Left cardiac atrium (tissue), 4 donors: ENCODE data around the gene TMTC2. TPM values are rescaled to one million over a fixed set of nuclear protein-coding genes. Genes with fewer than 3 reads are reported as not detected.

Source experiments
- ATAC-seq, 2 donors: fragments of 200-7000 bp; cut with Tn5 transposase; one replicate each; pipeline ENCODE4 v1.9.1; 2020; ENCODE audit warnings: mild to moderate bottlenecking in 2 of 2, moderate library complexity in 2 of 2
- DNase-seq: peaks from one replicate; pipeline ENCODE4 v3.0.0-alpha.2; 2020
- intact Hi-C, 2 donors: fragments of 100-400 bp; cut with DNase I; formaldehyde crosslinking; loops; one replicate each; pipeline versions ENCODE4 v1.14.1 to v1.15.1; 2022 to 2023
- total RNA-seq, 2 donors: library from RNA; stranded (reverse); fragmentation: NEBNext Ultra II Directional; extraction: Animal tissue kit (Norgen Biotek cat#: 25700); gene quantifications; one replicate each; pipeline ENCODE4 v1.2.1, GENCODE V29; 2021
- donor health status: DM: no; HTN: yes; CAD: no.
- donor health status: DM: no; HTN: yes; CAD: no; lungs with severe emphysema.
- donor health status: DM: yes; HTN: yes; CAD: no.
- donor health status: Dilated cardiomyopathy.

TMTC2 gene
- total RNA-seq, 2 donors from 2014 or later: 3.3 to 5.2 TPM

DNA sequence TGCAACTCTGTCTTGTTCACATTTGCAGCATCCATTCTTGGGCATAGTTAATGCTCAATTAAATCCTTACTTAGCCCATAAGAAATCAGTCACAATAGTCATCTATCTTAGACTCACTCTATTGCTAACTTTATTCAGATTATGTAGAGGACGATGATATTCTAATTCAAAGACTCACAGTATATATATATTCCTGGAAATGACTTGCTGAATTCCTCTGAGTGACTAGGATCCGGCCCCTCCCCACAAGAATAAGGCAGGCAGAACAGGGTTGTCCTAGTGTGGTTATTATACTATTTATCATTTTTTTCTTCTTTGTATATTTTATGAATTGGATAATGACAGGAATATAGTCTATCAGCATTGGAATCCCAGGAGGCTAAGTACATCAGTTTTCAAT lies 275.1 kb downstream of the TMTC2 start:
- no peak for DNase-seq
- no peak for ATAC-seq
- intact Hi-C loops: no loop called here

DNA sequence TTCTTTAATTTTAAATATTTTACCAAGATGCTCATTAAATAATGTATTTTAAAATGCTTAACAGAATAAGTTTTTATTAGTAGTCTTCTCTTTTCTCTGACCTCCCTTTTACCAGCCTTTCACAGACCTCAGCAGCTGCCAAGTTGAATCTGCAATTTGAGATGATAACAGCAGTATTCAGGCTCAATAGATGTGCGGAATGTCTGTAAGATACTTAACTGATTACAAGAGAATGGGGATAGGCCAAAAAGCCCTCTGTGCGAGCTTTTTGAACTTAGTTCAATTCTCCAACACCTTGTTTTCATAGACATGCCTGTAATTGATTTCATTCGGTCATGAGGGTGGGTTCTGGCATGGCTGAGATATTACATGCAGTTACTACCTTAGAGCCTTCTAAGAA lies 277.2 kb downstream of the TMTC2 start:
- no peak for ATAC-seq

DNA sequence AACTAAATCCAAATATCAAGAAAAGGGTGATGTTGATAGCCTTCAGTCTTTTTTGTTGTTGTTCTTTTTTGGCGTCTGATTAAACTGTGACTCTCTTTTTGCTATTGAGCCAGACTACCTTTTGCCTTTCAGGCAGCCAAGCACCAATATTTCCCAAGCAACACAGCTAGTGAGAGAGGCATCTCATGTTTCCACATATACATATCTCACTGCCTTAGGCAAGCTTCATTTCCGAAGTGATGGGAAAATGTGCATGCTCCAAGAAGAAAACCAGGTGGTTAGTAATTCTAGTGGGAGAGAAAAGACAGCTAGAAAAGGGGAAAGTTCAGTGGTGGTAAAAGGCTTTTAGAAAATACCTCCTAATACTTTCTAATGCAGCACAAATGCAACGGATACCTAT lies 277.7 kb downstream of the TMTC2 start:
- intact Hi-C loops: no loop called here
- no peak for DNase-seq
- no peak for ATAC-seq

More for the DNA sequence above, 277.2 kb downstream of the TMTC2 start:
- no peak for DNase-seq
- intact Hi-C loops: no loop called here

DNA sequence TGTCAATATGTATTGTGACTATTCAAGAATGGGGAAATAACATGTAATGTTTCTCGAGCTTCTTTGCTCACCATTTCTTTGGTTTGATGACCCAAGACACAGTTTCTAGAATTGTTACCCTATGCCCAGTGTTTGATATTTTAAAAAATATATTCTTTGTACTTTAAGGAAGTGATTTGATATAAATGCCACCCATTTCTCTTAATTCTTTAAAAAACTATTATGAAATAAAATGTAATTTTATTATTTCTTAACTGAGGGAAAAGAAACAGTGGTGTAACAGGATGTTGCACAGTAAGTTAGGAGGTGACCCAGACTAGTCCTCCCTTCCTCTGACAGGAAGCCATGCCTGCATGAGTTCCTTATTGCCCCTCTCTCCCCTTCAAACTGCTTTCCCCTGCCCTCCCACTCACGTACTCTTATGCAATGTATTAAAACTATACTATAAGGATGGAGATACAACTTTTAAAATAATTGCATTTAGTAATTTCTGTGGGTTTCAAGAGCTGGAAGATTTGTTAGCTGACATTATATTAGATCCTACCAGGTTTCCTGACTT lies 279.4 kb downstream of the TMTC2 start:
- intact Hi-C loops: no loop called here
- ATAC-seq: no peak
- no peak for DNase-seq

DNA sequence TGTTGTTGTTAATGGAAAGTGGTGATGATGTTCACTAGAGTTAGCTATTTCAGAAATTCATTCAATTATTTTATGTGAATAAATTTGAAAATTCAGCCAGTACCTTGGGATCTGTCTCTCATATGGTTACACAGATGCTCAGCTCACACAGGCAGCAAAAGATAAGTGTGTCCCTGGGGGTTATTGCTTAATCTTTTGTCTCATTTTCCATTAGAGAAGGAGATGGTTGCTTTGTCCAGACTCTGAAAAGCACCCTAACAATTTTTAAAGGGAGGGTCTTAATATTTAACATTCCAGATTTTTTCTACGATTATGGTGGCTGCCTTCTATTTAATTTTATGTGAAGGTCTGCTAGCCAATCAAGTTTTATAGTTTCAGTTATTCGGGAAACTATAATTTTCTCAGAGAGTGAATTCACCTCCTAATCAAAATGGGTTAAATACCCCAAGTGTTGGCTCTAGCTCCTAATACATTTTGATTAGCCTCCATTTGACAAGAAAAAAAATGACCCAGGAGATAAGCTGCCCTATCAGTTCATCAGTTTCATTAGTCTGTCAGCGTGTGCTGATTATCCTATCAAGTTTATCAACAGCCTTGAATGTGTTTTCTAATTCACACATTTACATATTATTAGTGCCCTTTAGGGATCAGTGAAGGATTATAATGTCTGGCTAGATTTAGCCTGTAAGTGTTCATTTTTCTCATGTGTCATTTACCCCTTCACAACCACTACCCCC lies 282.1 kb downstream of the TMTC2 start:
- intact Hi-C loops: no loop called here
- no peak for DNase-seq
- ATAC-seq: no peak

DNA sequence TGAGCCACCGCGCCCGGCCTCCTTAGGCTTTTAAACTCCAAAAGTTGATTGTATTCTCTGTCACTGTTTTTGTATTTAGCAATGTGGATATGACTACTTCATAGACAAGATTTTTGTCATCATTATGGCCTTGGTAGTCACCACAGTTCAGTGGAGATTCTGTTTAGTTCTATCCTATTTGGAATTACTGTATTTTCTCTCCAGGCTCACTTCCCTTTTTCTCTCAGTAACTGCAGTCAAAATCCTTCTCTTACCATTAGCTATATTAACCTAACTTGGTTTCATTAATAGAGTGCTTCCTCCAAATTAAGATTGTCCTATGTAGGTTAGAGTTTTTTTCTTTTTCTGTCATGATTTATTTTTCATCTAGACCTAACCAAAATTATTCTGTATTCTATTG lies 283.9 kb downstream of the TMTC2 start:
- ATAC-seq: no peak
- intact Hi-C loops: no loop called here
- DNase-seq: no peak

DNA sequence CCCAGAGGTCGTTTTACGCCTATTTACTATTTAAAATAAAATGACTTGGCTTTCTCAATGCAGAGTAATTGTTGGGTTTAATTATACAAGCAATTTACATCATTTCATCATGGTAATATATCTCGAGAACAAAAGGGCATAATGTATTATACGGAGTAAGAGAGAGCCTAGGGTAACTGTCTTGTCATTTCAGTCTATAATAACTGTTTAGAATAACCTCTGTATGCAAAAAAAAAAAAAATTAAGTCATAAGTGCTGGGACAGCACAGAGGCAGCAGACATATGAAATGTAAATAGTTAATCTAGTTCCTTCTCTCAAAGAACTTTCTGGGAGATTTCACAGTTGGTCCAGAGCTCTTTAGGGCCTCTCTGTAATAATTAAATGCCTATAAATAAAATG lies 284.9 kb downstream of the TMTC2 start:
- DNase-seq (no peak), ATAC-seq (no peak)
- intact Hi-C loops: no loop called here

DNA sequence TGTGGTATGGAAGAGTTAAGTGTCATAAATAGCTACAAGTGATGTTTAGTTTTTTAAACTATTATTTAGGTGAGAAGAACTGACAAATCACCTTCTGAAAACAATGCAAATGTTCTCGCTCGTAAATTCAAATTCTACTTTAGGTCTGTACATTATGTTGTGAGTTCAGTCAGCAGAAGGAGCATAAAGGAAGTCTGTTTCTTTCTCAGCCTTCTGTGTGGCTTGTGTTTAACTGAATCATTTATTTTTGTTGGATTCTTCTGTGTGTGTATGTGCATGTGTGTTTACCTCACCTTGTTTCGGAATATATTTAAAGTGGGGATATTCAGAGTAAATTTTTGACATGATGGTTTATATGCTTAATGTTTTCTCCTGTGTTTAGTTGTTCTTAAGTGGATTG lies 285.9 kb downstream of the TMTC2 start:
- intact Hi-C loops: no loop called here
- no peak for ATAC-seq
- DNase-seq: no peak

DNA sequence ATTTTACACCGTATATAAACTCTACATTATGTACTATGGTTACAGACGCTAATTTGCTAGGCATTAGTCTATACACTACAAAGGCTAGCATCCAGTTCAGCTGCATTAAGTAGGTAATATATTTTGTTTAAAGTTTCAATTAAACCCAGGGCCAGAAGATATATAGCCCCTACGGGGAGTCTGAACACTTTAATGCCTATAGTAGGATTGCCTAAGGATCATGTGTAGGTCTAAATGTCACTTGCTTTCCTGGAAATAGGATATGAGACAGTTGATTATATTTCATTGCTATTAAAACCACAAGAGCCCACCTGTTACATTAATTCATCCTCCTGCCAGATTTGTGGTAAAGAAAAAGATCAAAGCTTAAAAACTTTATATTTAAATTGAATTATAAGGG lies 286.9 kb downstream of the TMTC2 start:
- intact Hi-C loops: no loop called here
- DNase-seq (no peak), ATAC-seq (no peak)

DNA sequence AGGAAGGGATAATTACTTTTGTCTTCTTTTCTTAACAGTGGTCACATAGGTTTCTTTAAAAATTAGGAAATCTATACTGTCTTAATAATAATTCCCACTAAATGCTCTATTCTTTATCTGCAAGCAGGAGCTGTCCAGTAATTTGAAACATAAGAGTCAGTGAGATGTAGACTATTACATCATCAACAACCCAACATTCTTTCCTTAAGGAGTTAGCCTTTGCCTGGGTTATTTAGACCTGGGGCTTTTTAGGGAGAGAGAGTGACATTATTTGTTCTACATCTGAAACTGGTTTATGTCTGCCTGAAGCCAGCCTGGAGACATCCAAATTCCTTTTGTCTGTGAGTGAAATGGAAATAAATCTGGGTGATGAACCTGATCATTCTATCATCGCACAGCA lies 294.4 kb downstream of the TMTC2 start:
- intact Hi-C loops: no loop called here
- ATAC-seq: no peak
- DNase-seq: no peak

DNA sequence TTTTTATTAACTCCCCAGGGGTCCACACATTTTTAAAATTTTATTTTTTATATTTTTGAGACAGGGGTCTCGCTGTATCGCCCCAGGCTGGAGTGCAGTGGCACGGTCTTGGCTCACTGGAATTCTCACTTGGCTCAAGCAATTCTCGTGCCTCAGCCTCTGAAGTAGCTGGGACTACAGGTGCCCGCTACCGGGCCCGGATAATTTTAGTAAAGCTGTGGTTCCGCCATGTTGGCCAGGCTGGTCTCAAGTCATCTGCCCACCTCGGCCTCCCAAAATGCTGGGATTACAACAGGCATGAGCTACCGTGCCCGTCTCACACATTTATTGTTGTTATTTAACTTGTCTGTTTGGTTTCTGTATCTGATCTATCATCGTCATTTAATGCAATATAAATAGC lies 307.4 kb downstream of the TMTC2 start:
- DNase-seq (no peak), ATAC-seq (no peak)
- intact Hi-C loops: no loop called here

DNA sequence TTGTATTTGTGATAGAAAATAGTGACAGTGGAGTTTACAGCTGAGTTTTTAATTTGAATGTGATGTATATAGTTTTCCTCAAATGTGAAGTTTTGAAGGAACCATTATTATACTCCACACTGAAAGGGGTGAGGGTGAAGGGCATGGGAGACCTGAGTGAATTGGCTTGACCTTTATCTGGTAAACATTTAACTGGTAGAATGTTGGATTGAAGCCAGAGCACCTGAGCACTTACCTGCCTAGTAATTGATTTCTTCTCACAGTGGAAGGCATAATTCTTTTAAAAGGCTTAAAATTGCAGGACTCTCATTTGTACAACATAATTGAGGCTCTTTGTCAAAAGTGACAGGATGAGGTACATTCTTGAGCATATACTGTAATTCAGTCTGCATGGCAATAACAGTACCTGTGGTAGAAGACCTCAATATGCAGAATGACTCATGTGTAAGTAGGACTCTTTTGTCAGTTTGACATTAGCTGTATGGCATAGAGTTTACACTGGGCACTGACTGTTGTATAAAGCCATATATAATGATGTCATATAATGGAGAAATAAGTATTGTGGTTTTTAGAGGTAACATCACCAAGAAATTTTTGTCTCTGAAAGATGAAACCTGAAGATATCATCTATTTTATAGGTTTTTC lies 309.6 kb downstream of the TMTC2 start:
- ATAC-seq: no peak
- DNase-seq: no peak
- intact Hi-C loops: no loop called here

DNA sequence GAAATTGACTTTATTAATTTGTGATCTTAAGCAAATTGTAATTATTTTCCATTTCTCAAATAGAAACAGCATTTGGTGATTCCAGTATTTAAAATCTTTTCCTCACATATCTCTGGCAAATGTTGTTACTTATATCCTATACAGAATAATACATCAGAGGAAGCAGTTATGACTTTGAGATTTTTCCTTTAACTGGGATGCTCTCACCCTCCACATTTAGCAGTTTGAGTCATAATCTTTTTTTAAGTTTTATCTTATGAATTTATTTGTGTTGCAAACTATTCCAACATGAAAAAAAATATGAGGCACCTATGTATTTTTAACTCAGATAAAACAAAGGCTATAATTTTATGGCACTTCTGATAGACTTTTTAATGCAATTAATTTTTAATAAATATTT lies 311.8 kb downstream of the TMTC2 start:
- ATAC-seq: no peak
- intact Hi-C loops: no loop called here
- no peak for DNase-seq

DNA sequence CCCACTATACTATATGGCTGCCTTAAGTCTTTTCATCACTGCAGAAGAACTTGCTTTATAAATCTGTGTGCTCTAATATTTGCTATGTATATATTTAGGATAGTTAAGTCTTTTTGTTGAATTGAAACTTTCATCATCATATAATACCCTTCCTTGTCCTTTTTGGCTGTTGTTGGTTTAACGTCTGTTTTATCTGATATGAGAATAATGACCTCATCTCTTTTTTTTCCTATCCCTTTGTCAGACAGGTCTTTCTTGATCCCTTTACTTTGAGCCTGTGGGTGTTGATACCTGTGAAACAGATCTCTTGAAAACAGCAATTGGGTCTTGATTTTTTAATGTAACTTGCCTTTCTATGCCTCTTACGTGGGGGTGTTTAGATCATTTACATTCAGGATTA lies 316.3 kb downstream of the TMTC2 start:
- ATAC-seq (no peak), DNase-seq (no peak)
- intact Hi-C loops: no loop called here

DNA sequence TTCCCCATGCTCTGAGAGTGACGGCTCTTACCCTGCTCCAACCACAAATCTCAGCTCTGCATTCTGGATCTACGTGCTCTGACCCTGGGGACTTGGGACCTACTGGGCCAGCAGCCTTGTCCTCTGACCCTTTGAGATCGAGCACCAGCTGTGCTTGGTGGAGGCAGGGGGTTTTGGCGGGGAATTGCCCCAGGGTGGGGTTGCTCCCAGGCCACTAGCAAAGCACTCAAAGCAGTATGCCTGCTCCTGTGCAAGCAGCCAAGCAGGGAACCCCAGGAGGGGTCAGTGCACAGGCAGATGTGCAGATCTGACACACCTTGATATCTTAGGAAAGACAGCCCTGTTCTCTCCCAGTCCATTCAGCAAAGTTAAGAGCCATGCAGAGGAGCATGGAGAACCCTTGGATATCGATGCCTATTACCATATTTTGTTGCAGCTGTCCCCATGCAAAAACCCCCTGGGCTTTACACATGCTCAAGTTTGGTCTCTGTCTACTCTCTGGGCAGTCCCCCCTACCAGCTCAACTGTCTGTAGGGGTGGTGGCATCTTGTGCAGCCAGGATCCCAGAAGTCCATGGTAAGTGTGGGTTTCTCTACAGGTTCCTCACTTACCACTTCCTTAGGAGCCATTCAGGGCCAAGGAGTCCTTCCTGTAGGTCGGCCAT lies 319.0 kb downstream of the TMTC2 start:
- no peak for DNase-seq
- intact Hi-C loops: no loop called here
- no peak for ATAC-seq

DNA sequence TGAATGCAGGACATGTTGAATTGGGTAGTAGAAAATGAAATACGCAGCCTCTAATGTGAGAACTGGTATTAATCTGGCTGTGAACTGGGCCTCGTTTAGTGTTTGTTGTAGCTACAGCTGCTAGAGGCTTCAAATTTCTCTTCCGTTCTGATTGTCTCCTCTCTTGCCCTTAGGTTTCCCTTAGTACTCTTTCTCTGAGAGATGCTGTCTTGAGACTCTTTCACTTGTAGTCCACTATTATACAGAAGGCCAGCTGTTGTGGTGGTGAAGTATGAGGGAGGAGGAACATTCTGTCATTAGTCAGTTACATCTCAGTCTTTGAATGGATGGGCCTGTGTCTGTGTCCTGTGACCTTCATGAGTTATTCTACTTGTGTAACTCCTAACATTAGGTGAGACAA lies 322.0 kb downstream of the TMTC2 start:
- intact Hi-C loops: no loop called here
- DNase-seq (no peak), ATAC-seq (no peak)

DNA sequence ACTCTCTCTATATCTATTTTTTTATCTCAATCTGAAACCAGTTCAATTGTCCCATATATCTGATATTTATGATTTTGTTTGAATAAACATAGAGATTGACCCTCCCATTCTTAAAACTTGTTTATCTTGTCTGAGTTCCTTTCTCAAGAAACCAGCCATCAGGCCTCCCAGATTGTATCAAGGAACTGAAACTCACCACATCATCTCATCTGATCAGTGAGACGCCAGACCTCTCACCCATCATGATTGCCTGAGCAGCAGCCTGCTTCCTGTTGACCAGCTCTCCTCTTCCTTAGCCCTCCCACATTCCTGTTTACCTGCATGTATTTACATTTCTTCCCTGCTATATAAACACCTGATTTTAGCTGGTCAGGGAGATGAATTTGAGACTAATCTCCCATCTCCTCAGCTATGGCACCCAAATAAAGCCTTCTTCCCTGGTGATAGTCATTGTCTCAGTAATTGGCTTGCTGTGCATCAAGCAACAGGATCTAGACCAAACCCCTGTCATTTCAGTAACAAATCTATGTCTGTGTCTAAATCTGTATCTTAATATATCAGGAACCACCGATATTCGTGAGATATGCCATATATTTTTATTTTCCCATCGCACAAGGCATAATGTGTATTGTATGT lies 323.6 kb downstream of the TMTC2 start:
- ATAC-seq: no peak
- no peak for DNase-seq

DNA sequence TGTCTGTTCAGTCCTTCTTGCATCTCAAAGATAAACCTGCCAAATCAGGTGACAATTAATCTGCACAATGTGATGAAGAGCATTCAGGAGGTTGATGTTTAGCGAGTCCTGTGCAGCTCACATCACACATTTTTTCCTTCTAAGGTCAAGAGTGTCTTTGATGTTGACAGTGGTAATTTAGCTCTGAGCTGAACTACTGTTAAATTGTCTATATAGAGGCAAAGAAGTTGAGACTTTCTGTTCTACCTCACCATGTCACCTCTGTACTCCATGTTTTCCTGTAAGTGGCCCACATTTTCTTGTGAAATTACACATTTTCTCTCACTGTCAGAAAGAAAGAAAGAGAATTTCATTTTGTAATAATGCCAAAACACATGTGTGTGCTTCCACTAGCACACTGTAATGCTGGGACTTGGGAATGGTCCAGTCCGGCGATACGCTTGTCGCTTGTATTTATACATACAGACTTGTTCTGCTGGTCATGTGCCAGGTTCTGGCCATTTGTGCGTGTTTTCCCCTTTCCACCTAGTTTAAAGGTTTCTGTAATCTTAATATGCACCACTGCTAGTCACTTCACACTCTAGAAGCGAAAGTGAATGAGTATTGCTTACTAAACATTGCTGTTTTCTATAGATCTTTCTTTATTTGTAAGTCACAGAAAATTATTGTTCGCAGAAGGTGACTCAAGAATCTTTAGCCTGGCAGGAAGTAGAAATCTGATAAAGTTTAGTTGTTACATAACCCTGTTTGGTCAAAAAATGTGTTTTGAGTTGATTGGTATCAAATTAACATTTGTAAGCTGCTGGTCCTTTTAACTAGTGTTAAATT lies 328.9 kb downstream of the TMTC2 start:
- DNase-seq: peak; percentile 26
- intact Hi-C loops: no loop called here
- ATAC-seq: peak in 1 of 2 donors; percentile 19

More for the DNA sequence above, 323.6 kb downstream of the TMTC2 start:
- intact Hi-C loops: no loop called here

DNA sequence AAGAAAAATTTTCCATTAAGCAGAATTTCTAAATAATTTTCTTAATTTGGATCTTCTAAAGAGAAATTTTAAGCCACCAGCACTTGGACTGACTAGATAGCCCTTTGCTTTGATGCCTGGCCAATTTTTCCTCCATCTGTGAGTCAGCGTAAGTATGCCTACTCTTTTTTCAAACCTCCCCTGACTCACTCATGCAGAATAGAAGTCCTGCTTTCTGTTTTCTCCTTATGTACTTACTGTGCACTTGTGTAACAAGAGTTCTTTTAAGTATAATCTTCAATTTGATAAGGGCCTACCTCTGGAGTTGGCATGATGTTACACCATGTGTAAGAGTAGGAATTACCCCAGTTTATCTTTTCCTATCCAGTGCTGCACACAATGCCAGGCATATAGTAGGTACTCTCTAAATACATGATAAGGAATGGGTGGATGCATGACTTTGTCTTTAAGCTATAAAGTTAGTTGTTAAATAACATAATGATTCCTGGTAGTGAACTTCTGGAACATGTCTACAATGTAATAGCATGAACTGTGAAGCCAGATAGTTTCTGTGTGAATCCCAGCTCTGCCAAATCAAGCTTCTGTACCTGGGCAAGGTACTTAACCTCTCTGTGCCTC lies 329.6 kb downstream of the TMTC2 start:
- ATAC-seq (peak; percentile 78 to 97), DNase-seq (peak; percentile 42)
- intact Hi-C loops: no loop called here
